Stimulated activated CD4-positive, alpha-beta T cell treated with anti-CD3 and anti-CD28 coated beads, Interleukin-15, amount 100 ng/mL, for 24 hours (primary cell): ENCODE measurements around the gene MLYCD.
"Not testable (repeated sequence)": the region's sequence is repeated elsewhere in the genome, so short reads cannot be mapped to it uniquely, and the experiment has no call there.

Experiments used
- DNase-seq: peaks from one replicate; pipeline ENCODE4 v3.0.0-alpha.2; 2020

Gene MLYCD

GRCh38 chr16:83942074-83942473 lies 43.2 kb downstream of the MLYCD start:
- DNase-seq: no peak

- DNase-seq: no peak
These were observed 44.0 kb downstream of the MLYCD start for GRCh38 chr16:83942815-83943515.

DNA sequence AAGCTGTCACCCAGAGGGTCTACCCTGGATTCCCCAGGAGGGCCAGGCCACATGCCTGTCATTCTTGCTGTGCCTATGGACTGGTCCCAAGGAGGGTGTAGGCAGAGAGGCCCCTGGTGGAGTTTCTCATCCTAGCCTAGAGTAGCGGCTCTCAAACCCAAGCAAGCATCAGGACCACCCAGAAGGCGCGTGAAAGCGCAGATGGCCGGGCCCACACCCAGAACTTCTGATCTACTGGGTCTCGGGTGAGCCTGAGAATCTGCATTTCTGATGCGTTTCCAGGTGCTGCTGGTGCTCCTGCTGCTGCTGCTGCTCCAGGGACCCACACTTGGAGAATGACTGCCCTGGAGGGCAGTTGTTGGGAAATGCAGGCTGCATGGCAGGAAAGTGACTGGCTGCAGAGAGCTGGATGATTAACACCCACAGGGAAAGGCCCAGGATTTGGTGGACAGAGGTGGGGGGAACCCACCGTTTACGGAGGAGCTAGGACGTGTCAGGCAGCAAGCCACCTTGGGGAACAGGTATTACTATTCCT lies 44.7 kb downstream of the MLYCD start:
- DNase-seq: no peak

DNA sequence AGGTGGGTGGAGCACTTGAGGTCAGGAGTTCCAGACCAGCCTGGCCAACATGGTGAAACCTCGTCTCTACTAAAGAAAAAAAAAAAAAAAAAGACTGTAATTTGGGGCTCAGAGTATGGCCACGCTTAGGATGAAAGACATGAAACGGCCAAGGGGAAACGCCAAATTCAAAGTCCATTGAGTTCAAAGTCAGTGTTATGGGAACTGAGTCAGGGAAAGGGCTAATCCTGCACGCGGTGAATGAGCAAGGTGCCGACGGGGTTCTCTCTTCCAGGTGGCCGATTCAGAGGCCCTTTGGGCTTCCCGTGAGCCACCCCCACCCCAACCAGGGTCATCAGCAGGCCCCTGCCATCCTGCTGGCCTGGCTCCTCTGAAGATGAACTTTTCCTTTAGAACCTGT lies 46.7 kb downstream of the MLYCD start:
- no peak for DNase-seq

DNA sequence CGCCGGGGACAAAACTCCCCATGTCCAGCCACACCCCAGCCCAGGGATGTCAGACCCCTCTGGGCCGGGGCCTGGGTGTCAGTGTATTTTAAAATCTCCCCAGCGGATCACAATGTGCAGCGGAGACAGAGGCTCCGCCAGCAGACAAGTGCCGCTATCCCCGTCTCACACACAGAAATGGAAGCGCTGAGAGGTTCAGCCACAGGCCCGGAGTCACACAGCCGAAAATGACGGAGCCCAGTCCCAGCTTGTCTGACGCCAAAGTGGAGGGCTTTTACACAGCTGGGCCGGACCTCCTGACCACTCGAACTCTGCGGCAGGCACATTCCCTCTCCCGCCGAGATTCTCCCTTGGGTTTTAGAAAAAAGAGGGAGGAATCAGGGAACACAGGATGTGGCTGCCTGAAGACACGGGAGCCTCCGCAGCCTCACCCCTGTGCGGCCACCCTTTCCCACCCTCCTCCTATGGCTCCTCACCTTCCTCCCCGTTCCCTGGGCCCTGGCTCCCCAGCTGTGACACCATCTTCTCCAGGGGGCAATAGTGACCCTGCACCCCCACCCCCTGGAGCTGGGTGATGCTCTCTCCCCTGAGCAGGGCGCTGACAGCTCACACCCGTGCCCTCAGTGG lies 47.4 kb downstream of the MLYCD start:
- DNase-seq: no peak

- DNase-seq: no peak
These were observed 48.1 kb downstream of the MLYCD start for GRCh38 chr16:83946781-83947566.

GRCh38 chr16:83947642-83948234 lies 48.8 kb downstream of the MLYCD start:
- no peak for DNase-seq

DNA sequence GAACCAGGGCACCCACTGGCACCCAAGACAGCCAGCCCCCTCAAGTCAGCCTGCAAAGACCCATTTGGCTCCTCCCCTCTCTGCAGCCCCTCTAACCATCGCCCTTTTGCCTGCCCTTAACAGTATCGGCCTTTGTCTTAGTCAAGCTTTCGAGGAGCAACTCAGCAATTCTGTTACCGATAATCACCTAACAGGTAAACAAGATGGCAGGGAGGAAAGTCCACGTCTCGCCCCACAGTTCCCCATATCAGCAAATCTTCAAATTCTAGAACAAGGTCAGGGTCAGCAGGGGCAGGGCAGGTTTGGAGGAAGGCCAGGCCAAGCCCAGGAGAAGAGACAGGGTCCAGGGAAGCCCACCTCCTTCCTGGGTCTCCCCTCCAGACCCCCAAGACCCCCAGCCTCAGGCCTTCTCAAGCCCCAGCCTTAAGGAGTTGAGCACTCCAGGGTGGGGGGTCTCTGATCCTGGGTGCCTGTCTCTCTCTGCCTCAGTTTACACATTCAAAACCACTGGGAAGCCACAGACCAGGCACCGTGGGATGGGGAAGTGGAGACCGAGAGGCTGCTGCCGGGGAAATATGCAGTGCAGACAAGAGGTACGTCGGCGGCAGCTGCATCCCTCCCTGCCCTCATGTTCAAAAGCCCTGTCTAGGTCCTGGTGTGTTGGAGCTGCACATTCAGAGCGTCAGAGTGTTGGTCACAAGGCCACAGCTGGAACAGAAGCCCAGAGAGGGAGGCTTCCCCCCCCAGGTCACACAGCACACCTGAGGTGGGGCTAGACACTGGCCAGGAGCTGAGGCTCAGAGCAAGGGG lies 50.2 kb downstream of the MLYCD start:
- no peak for DNase-seq

- DNase-seq: no peak
These were observed 50.7 kb downstream of the MLYCD start for GRCh38 chr16:83949724-83950001.

- DNase-seq: not testable (repeated sequence)
These were observed 52.0 kb downstream of the MLYCD start for GRCh38 chr16:83950862-83951399.

DNA sequence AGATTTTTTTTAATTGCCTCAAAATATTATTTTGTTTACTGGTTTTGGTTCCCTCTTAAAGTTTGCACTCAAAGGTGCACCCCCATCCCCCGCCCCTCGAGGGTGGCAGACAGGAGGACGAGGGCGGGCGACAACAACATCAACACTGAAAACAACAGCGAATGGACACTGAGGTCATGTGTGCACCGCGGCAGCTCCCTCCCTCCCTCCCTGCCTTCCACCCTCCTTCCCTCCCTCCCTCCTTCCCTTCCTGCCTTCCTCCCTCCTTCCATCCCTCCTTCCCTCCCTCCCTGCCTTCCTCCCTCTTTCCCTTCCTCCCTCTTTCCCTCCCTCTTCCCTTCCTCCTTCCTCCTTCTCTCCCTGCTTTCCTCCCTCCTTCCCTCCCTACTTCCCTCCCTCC lies 52.6 kb downstream of the MLYCD start:
- DNase-seq: no peak

DNA sequence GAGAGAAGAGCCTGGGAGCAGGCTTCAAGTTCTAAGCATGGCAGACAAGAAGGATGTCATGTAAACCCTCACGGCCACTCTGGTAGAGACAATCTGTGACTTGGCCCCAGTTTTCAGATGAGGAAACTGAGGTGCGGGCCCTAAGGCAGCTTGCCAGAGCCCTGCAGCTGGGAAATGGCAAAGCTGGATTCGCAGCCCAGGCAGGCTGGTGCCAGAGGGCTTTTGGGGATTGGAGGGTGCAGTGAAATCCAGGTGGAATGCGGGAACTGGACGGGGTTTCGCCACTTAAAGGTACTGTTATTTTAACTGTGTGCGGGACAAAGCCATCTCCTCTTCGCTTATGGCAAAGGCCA lies 53.6 kb downstream of the MLYCD start:
- no peak for DNase-seq

- DNase-seq: peak; percentile 93
These were observed 54.3 kb downstream of the MLYCD start, which contains the start of gene OSGIN1 for GRCh38 chr16:83952940-83953795. Gene OSGIN1, plus strand, starts transcription at chr16:83953240. Its CDS starts 4,432 bp downstream, at chr16:83957672.

GRCh38 chr16:83953796-83954576 lies 55.1 kb downstream of the MLYCD start:
- DNase-seq: peak; percentile 23

DNA sequence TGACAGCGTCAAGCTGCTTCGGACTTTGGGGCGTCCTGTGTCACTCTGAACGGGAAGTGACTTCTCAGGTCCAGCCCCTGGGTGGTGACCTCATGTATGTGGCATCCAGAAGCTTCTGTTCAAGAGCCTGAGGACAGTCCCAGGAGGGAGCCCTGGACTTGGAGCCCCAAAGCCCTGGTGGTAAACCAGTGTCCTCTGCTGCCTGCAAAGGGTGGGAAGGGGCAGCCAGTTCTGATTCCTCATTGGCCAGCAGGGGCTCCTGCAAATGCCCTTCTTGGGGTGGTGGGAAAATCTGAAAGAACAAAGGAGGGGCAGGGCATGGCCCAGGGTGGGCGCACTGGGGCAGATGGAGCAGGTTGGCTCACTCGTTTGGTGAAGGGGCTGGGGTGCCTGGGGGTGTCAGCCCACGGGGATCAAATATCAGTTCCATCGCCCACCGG lies 55.7 kb downstream of the MLYCD start:
- no peak for DNase-seq

DNA sequence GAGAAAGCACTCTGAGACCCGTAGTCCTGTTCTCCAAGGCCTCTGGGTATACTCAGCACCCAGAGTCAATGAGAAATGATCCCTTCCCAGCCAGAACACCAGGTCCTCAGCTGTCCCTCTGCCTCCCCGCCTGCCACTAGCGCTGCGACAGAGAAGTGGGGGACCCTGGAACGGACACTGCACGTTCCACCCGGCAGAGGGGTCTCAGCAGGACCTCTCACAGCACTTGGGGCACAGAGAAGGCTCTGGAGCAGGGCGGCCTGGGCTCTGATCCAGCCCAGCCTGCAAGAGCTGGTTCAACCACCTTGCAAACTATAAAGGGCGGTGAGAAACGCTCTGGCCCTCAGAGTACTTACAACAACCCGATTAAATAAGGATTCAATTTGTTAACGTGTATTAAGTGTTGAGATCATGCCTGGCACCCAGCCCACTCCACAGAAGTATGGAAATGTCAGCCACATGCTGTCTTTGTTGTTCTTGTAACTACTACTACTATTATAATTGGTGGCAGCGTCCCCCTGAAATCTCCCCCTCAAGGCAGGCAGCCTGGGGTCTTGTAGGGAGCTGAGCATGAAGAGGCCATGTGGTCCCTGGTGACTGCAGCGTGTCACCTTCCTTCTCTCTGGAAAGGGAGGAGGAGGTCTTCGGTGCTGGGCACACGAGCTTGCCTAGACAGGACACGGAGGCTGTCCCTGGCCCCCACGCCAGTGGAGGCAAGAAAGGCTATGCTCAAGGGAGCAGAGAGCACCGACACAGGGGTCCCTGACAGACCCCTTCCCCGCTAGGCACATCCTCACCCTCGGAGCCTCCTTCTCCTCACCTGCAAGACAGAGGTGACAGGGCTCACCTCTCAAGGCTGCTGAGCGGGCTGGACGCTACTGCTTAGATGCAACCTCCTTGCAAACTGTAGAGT lies 56.6 kb downstream of the MLYCD start:
- no peak for DNase-seq

DNA sequence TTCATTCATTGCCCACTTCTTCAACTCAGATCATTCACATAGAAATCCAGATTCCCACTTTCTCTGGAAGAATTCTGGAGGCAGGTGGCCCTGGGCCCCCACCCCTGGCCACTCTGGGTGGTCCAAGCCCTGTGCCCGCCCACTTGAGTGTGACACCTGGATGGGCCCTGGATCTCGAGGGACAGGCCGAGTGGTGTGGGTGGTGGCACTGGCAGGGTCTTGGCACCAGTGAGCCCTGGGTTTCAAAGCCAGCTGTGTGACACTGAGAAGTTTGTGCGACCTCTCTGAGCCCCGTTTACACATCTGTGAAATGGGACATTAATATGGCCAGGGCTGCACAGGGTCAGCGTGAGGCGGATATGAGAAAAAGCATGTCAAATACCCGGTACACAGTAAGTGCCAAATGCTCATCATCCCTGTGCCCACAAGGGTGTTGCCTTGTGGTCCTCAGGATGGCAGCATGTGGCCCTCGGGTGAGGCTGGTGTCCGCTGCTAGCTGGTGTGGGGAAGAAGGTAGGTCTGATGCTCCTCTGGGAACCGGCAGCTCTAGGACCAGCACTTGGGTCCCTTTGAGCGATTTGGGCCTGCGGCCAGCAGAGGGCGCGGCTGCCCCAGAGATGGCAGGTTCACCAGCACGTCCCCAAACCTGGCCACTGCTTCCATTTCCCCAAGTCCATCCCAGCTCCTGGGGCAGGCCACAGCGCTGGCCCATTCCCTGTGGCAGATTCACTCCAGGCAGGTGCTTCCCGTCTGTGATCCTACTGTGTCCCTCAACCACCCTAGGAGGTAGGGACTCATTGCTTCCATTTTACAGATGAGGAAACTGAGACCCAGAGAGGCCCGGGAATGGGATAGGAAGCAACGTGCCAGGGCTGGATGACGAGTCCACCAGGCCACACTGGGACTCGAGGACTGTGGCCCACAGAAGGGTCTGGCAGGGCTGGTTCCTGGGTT lies 57.7 kb downstream of the MLYCD start:
- DNase-seq: peak; percentile 87

- DNase-seq: no peak
These were observed 58.5 kb downstream of the MLYCD start for GRCh38 chr16:83957296-83957855.
